ENCODE results near the gene HSD11B2. TPM values are rescaled to one million over a fixed set of nuclear protein-coding genes. Genes with fewer than 3 reads are reported as not detected.

HSD11B2 gene
- total and polyA plus RNA-seq, 10 of the 15 experiments (the other 5 are each of a cell fraction or from before 2014, with no cell fraction given) = 0.09 to 0.34 (median 0.21) TPM; not detected in 2

DNA sequence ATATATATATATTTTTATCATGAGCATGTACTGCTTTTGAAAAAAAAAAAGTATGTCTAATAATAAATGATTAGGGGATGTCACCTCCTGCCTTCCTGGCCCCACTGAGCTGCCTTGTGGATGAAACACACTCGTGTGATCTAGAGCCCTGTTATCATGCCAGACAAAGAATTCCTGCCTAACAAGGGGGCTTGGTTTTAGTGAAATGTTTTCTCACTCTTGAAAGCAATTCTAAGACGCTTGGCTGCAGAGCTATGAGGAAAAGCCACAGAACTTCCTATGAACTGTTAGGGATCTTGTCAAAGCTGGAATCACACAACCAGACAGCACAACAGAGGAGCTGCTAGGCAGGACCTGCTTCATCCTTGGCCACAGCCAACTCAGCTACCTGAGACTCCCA lies 18.6 kb upstream of the HSD11B2 start:
- H3K79me2 ChIP-seq (ENCODE audit: control insufficient read depth, insufficient read depth, low read length) = no peaks in the 10 kb centered on the region
- in situ Hi-C loops (cut with MboI) = loop anchor here (25.0 kb wide), 1 partner anchor 425 kb away; the partner anchor contains the start of gene CES4A
- no TSS peak for BruUV-seq (replicated peaks)
- ChIA-PET RAD21 (ENCODE audit: unreplicated experiment) (interaction anchor here (0.6 to 1.0 kb wide), 3 partner anchors 15 to 152 kb away, joined by 3 read pairs; no protein-coding TSS in a partner anchor), CTCF (interaction anchor here (0.6 to 3.7 kb wide), 6 partner anchors 16 to 451 kb away, joined by 3 to 13 read pairs (median 3); partner anchors contain the start of gene CES3), POLR2A (no interaction called here), SMC1A (ENCODE audit: uncharacterized antibody, unreplicated experiment) (interaction anchor here (0.6 kb wide), 1 partner anchor 575 kb away, joined by 4 read pairs; no protein-coding TSS in a partner anchor)
- DNase-seq (ENCODE audit: low read depth, low spot score) (no peak), ATAC-seq (no peak), FAIRE-seq (peak; percentile 23)
- no peak overlapping the region for H2AFZ ChIP-seq (ENCODE audit: control insufficient read depth, low read depth, low read length)
- no peaks in the 10 kb centered on the region for H3K36me3 ChIP-seq (ENCODE audit: control insufficient read depth in 2 of 2, insufficient read depth in 2 of 2, low read length in 1 of 2)
- H3K27ac ChIP-seq (ENCODE audit: control insufficient read depth, insufficient read depth) = no peak overlapping the region
- H3K9ac ChIP-seq (ENCODE audit: control insufficient read depth, insufficient read depth, low read length) = no peak overlapping the region
- 3% methylated on average over 2 of the region's 2 CpGs for WGBS (ENCODE audit: insufficient coverage, insufficient replicate concordance, low lambda C conversion rate, missing lambda C conversion rate)
- peaks cover 0 to 1% of the 10 kb centered on the region in 2 experiments; a peak in 2 of 4 replicates for H3K27me3 ChIP-seq (replicated peaks in 1 of 2; ENCODE audit: control insufficient read depth in 2 of 2, insufficient read depth in 2 of 2, low read length in 1 of 2)
- no peaks in the 10 kb centered on the region for H4K20me1 ChIP-seq (ENCODE audit: control insufficient read depth, insufficient read depth)
- intact Hi-C loops (cut with micrococcal nuclease; ENCODE audit: unreplicated experiment) = no loop called here
- peaks cover 7% of the 10 kb centered on the region; the same call in 1 of the 2 replicates for H3K4me1 ChIP-seq (ENCODE audit: control insufficient read depth, insufficient read depth, low read length)
- H3K4me3 ChIP-seq = no peak overlapping the region
- peak overlapping the region; percentile 37; the same call in 1 of the 2 replicates for H3K4me2 ChIP-seq (ENCODE audit: control insufficient read depth, insufficient read depth)
- no peaks in the 10 kb centered on the region for H3K9me3 ChIP-seq (replicated peaks; ENCODE audit: control insufficient read depth, insufficient read depth, low read length)
- TF ChIP-seq, protein P1, sequence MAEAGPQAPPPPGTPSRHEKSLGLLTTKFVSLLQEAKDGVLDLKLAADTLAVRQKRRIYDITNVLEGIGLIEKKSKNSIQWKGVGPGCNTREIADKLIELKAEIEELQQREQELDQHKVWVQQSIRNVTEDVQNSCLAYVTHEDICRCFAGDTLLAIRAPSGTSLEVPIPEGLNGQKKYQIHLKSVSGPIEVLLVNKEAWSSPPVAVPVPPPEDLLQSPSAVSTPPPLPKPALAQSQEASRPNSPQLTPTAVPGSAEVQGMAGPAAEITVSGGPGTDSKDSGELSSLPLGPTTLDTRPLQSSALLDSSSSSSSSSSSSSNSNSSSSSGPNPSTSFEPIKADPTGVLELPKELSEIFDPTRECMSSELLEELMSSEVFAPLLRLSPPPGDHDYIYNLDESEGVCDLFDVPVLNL (IDR thresholded peaks at IDR 0.05; ENCODE audit: low read depth, low read length) = no peak
- TF ChIP-seq TCF3 (IDR thresholded peaks at IDR 0.05; ENCODE audit: borderline replicate concordance, insufficient read depth, low read depth, low read length) (no peak), STAT3 (IDR thresholded peaks at IDR 0.05; ENCODE audit: low read depth, low read length) (no peak), TCF12 (IDR thresholded peaks at IDR 0.05; ENCODE audit: low read depth, low read length) (no peak), WRNIP1 (IDR thresholded peaks at IDR 0.05; ENCODE audit: borderline replicate concordance, low read depth, low read length) (no peak), ZNF384 (IDR thresholded peaks at IDR 0.05; ENCODE audit: borderline replicate concordance, low read depth, low read length) (no peak), NR2F1 (conservative IDR thresholded peaks at IDR 0.05) (no peak), RFX5 (IDR thresholded peaks at IDR 0.05; ENCODE audit: low read depth, low read length) (no peak), NBN (IDR thresholded peaks at IDR 0.05) (no peak), JUNB (IDR thresholded peaks at IDR 0.05) (no peak), ZNF592 (IDR thresholded peaks at IDR 0.05) (no peak), ZBTB11 (CRISPR knock-in tag; IDR thresholded peaks at IDR 0.05) (no peak), RCOR1 (conservative IDR thresholded peaks at IDR 0.05; ENCODE audit: low read depth, low read length) (no peak)
